ENCODE results near the gene DBP.

- TF ChIP-seq MAX (IDR thresholded peaks at IDR 0.05) (no peak), CEBPB (IDR thresholded peaks at IDR 0.05) (no peak), RAD21 (IDR thresholded peaks at IDR 0.05; ENCODE audit: low read depth) (no peak), EP300 (IDR thresholded peaks at IDR 0.05; ENCODE audit: borderline replicate concordance) (no peak), CREB1 (IDR thresholded peaks at IDR 0.05; ENCODE audit: low read depth) (no peak)
Observed at GRCh38 chr19:48616491-48617056, 20.6 kb downstream of the DBP start.

All from Ishikawa (cell line).